Stimulated activated CD4-positive, alpha-beta T cell treated with anti-CD3 and anti-CD28 coated beads, Interleukin-2, amount 100 ng/mL, for 4 hours (primary cell): ENCODE data around the gene PRKAA2.

ENCODE experiments used
- DNase-seq: peaks from one replicate; pipeline ENCODE4 v3.0.0-alpha.2; 2020; ENCODE audit warnings: low read depth

PRKAA2 gene

GRCh38 chr1:56654126-56654923, 9.2 kb downstream of the PRKAA2 start:
- no peak for DNase-seq

DNA sequence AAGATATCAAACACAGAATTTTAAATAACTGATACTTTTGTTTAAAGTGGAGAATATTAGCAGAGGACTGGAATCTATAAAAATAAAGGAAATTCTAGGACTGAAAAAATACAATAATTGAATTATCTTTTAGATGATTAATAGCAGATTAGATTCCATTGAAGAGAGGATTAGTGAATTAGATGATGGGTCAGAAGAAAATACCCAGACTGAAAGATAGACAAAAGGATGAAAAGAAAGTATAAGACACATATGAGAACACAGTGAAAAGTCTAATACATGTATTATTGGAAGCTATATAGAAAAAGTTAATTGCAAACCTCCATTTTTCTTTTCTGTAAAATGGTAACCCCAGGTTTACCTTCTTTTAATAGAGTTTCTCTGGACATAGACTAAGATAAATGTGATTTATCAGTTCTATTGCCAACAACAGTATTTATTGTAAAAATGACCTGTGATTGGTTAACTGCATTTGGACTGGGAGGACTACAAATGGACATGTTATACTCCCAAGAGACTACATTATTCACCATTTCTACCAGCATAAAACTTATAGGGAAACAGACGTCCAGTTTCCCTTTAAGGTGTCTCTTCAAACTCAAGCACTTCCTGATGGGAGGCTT, 11.0 kb downstream of the PRKAA2 start:
- DNase-seq: no peak

GRCh38 chr1:56658254-56658653, 13.1 kb downstream of the PRKAA2 start:
- no peak for DNase-seq

DNA sequence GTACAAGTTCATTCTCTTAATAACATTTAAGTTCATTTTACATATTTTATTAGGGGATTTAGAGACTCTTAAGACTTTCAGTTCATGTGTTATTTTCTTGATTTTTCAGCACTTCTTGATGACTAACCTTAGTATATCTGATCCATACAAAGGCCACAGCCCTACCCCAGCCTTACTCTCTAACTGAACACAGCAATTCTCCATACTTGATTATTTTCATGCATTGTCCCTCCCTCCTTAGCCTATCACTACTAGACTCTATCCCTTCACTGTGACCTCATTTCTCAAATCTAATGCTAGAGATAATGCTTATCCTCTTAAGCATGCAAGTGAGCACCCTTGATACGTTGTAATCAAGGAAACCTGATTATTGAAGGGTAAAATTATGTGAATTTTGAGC, 15.2 kb downstream of the PRKAA2 start:
- no peak for DNase-seq

- DNase-seq: no peak
Observed at GRCh38 chr1:56663846-56664245, 18.7 kb downstream of the PRKAA2 start.

- DNase-seq: no peak
Observed at GRCh38 chr1:56665384-56665783, 20.3 kb downstream of the PRKAA2 start.

- DNase-seq: no peak
Observed at GRCh38 chr1:56666112-56666608, 21.0 kb downstream of the PRKAA2 start.

- no peak for DNase-seq
Observed at GRCh38 chr1:56670350-56670749, 25.2 kb downstream of the PRKAA2 start.

DNA sequence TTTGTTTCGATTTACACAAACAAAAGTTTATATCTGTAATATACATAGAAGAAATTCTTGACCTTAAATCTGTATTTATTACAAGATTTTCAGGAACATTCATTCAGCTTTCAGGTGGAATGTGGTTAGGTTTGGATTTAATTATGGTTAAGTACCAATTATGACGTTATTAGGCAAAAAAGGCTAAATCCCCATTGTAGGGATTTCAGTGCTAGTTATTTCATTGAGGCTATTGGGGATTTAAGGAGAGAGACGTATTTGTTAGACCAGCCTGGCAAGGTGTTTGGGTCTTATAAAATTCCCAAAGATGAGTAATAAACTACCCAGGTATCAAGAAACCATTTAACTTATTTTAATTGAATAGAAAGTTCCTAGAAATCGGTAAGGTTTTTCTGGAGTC, 26.0 kb downstream of the PRKAA2 start:
- DNase-seq: no peak

GRCh38 chr1:56671542-56671941, 26.4 kb downstream of the PRKAA2 start:
- DNase-seq: no peak

GRCh38 chr1:56672579-56672978, 27.5 kb downstream of the PRKAA2 start:
- DNase-seq: no peak

- no peak for DNase-seq
Observed at GRCh38 chr1:56675763-56676162, 30.6 kb downstream of the PRKAA2 start.

- no peak for DNase-seq
Observed at GRCh38 chr1:56676571-56677035, 31.5 kb downstream of the PRKAA2 start.

GRCh38 chr1:56683569-56683968, 38.5 kb downstream of the PRKAA2 start:
- DNase-seq: no peak

DNA sequence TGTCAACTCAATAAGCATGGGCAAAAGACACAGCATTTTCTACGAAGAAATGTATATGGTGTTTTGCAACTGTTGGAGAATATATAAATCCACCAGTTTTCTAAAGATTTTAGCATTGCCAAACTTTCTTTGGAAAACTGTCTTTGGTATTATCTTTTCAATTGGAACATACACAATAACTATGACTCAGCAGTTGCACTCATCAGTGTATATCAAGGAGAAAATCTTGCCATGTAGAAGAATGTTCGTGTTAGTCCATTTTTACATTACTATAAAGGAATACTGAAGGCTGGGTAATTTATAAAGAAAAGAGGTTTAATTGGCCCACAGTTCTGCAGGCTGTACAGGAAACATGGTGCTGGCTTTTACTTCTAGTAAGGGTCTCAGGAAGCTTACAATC, 41.1 kb downstream of the PRKAA2 start:
- DNase-seq: no peak

- DNase-seq: no peak
Observed at GRCh38 chr1:56688522-56689026, 43.5 kb downstream of the PRKAA2 start.

DNA sequence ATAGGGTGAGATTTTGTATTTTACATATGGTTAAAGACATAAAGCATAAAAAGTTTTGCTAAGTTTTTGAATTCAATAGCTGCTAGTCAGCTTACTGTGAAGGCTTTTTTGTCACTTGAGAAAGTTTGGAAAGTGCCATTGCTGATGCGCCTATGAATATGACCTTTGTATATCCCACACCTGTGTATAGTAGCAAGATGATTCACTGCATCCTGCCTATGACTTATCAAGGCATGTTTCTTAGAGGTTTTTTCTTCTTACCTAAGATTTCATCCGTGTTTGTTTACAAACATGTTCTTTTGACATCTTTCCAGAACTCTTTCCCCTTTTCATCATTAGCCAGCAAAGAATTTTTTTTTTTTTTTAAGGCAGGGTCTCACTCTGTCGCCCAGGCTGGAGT, 51.5 kb downstream of the PRKAA2 start:
- DNase-seq: no peak

- no peak for DNase-seq
Observed at GRCh38 chr1:56703747-56704146, 58.6 kb downstream of the PRKAA2 start.

DNA sequence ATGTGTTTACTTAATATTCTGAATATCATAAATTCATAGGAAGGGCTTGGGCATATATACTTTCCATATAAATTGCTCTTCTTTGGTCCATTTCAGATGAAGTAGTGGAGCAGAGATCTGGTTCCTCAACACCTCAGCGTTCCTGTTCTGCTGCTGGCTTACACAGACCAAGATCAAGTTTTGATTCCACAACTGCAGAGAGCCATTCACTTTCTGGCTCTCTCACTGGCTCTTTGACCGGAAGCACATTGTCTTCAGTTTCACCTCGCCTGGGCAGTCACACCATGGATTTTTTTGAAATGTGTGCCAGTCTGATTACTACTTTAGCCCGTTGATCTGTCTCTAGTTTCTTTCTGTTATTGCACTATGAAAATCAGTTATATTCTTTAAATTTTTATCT, 62.3 kb downstream of the PRKAA2 start:
- DNase-seq: no peak

DNA sequence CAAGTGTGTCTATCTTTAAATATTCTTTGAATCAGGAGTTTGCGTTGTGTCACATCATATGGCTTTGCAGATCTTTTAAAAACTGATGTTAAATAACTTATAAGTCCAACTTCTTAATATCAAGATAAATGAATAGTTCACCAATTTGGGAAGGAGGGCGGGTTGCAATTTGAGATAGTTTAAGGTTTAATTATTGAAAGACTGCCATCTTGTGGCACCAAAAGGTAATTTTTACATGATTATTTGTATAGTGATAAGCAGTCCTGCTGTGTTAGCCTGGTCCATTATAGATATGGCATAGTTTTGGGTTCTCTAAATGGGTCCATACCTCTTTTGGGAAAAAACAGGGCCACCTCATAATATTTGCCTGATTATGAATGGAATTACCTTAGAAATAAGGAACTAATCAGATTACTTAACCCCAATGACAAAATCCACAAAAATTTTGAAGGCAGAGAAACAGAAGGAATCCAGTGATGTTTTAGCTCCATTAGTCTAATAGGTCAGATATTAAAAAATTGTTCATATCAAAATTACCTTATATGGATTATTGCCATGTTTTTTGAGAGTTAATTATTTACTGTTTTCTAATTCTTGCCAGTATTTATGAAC, 64.3 kb downstream of the PRKAA2 start:
- DNase-seq: no peak

DNA sequence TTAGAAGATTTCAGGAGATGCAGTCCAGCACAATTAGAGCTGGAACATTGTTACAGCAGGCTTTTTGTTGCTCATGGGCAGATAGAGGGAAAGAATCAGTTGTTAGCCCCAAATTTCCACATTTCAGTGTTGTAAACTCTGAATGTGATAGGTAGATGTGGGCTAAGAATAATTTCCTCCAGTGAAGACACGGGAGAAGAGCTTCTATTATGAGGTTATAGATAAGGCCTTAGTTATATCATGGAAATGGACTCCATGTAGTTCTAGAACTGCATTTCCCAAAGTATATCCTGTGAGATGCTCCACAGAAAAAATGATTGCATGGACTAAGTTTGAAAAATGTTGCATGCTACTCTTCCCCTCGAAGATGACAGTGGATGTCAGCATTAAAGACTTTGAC, 64.9 kb downstream of the PRKAA2 start:
- DNase-seq: no peak

DNA sequence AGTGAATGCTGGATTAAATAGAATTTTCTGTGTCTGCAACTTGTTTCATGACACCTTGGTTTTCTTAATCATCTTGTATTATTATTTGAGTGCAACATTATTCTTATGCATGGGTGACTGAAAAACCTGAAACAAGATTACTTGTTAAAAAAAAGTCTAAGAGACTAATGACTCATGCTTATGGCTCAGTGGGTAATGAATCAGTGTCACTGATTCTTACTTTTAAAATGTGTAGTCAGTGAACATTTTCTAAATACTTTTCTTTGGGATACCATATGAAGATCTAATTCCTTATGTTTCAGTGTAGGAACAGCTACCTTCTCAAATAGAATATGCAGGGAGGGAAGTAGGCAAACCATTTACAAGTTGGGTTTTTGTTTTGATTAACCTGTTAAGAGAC, 65.5 kb downstream of the PRKAA2 start:
- DNase-seq: no peak

- DNase-seq: no peak
Observed at GRCh38 chr1:56712150-56712549, 67.0 kb downstream of the PRKAA2 start.
